ENCODE results near the gene TPD52L3. TPM values are rescaled to one million over a fixed set of nuclear protein-coding genes. Genes with fewer than 3 reads are reported as not detected.

The TPD52L3 gene
- total RNA-seq, 4 donors from 2014 or later = not detected

- Histone ChIP-seq H3K4me1 (no peaks in the 10 kb centered on the region), H3K9me3 (no peaks in the 10 kb centered on the region), H3K36me3 (no peaks in the 10 kb centered on the region), H3K27ac (no peak overlapping the region), H3K4me3 (no peak overlapping the region), H3K27me3 (no peaks in the 10 kb centered on the region)
- ATAC-seq (no peak), DNase-seq (no peak)
- TF ChIP-seq POLR2A (IDR thresholded peaks at IDR 0.05) = no peak
- no peak for TF ChIP-seq CTCF (IDR thresholded peaks at IDR 0.05 in 4 of 5, conservative IDR thresholded peaks at IDR 0.05 in 1 of 5)
- in situ Hi-C loops (cut with MboI; ENCODE audit: low sequenced_read_pairs in 4 of 4) (loop anchor here in 1 of 4 donors (10.0 kb wide), 1 partner anchor 208 kb away; no protein-coding TSS in a partner anchor), intact Hi-C loops (cut with DNase I; ENCODE audit: low total_unique reads) (no loop called here)
Measured at GRCh38 chr9:6356904-6357303, 28.7 kb downstream of the TPD52L3 start.

- TF ChIP-seq POLR2A (IDR thresholded peaks at IDR 0.05) = no peak
- no peak for TF ChIP-seq CTCF (IDR thresholded peaks at IDR 0.05 in 4 of 5, conservative IDR thresholded peaks at IDR 0.05 in 1 of 5)
- in situ Hi-C loops (cut with MboI; ENCODE audit: low sequenced_read_pairs in 4 of 4) (loop anchor here in 2 of 4 donors (10.0 kb wide), 2 partner anchors 197 to 207 kb away; no protein-coding TSS in a partner anchor), intact Hi-C loops (cut with DNase I; ENCODE audit: low total_unique reads) (no loop called here)
- Histone ChIP-seq H3K4me3 (no peak overlapping the region), H3K9me3 (no peaks in the 10 kb centered on the region), H3K4me1 (no peaks in the 10 kb centered on the region), H3K27ac (no peak overlapping the region), H3K27me3 (no peaks in the 10 kb centered on the region), H3K36me3 (no peaks in the 10 kb centered on the region)
- DNase-seq (no peak), ATAC-seq (no peak)
Measured at GRCh38 chr9:6367128-6367890, 39.1 kb downstream of the TPD52L3 start.

DNA sequence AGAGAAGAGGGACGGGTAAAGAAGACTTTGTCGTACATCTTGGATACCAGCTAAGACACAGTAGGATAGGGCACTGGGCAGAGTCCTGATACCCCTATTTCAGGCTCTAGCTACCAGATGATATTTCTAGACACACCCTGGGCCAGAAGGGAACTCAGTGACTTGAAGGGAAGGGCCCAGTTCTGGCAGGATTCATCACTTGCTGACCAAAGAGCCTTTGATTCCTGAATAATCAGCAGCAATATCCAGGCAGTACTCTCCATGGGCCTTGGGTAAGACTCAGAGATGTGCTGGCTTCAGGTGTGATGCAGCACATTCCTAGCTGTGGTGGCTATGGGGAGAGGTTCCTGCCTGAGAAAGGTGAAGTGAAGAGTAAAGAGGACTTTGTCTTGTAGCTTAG, 40.7 kb downstream of the TPD52L3 start:
- H3K36me3 ChIP-seq = no peaks in the 10 kb centered on the region
- no peak for ATAC-seq
- intact Hi-C loops (cut with DNase I; ENCODE audit: low total_unique reads) = no loop called here
- no peaks in the 10 kb centered on the region for H3K27me3 ChIP-seq
- no peak overlapping the region for H3K27ac ChIP-seq
- H3K4me1 ChIP-seq = no peaks in the 10 kb centered on the region
- H3K9me3 ChIP-seq = no peaks in the 10 kb centered on the region
- DNase-seq = no peak
- H3K4me3 ChIP-seq = no peak overlapping the region
- in situ Hi-C loops (cut with MboI; ENCODE audit: low sequenced_read_pairs in 4 of 4) = loop anchor here in 2 of 4 donors (10.0 kb wide), 2 partner anchors 196 to 206 kb away; no protein-coding TSS in a partner anchor
- TF ChIP-seq POLR2A (IDR thresholded peaks at IDR 0.05) (no peak), CTCF (IDR thresholded peaks at IDR 0.05 in 4 of 5, conservative IDR thresholded peaks at IDR 0.05 in 1 of 5) (no peak)

Other genes with a start within 250 kb of the TPD52L3 start
- gene IL33, start 112.6 kb upstream of the TPD52L3 start, total RNA-seq = 1 to 10 TPM; 1.6 to 3.1 (median 1.9) TPM
- 10 to 100 TPM; 16.7 to 29.0 (median 18.8) TPM for gene UHRF2, start 84.8 kb downstream of the TPD52L3 start, total RNA-seq